Osteocyte (in vitro differentiated cells): ENCODE results near the gene HPS6. TPM values are rescaled to one million over a fixed set of nuclear protein-coding genes. Genes with fewer than 3 reads are reported as not detected.

Experiments
- DNase-seq: peaks from one replicate; pipeline ENCODE4 v3.0.0; 2021; ENCODE audit warnings: mixed read lengths; ENCODE audit not compliant: unreplicated experiment; ENCODE audit errors: extremely low spot score
- H3K27ac Mint-ChIP-seq: one replicate; pipeline ENCODE4 v1.8.0; 2021; ENCODE audit warnings: mild to moderate bottlenecking, mixed read lengths; ENCODE audit not compliant: unreplicated experiment
- H3K27me3 Mint-ChIP-seq: one replicate; pipeline ENCODE4 v1.8.0; 2021; ENCODE audit warnings: mixed read lengths; ENCODE audit not compliant: unreplicated experiment
- H3K36me3 Mint-ChIP-seq: one replicate; pipeline ENCODE4 v1.8.0; 2021; ENCODE audit warnings: mixed read lengths; ENCODE audit not compliant: unreplicated experiment
- H3K4me1 Mint-ChIP-seq: one replicate; pipeline ENCODE4 v1.8.0; 2021; ENCODE audit warnings: mixed read lengths; ENCODE audit not compliant: unreplicated experiment
- H3K4me3 Mint-ChIP-seq: one replicate; pipeline ENCODE4 v1.8.0; 2021; ENCODE audit warnings: mild to moderate bottlenecking, moderate library complexity, mixed read lengths; ENCODE audit not compliant: unreplicated experiment
- H3K9me3 Mint-ChIP-seq: one replicate; pipeline ENCODE4 v1.8.0; 2021; ENCODE audit warnings: mixed read lengths; ENCODE audit not compliant: unreplicated experiment
- CTCF ChIP-seq: fragments of 200-600 bp; sonication (generic); IDR thresholded peaks from 2 replicates; pipeline ENCODE4 v1.5.0; 2021; ENCODE audit warnings: antibody characterized with exemption, mild to moderate bottlenecking, moderate library complexity
- total RNA-seq: library from RNA; stranded (reverse); gene quantifications from 2 replicates; pipeline ENCODE4 v1.2.1, GENCODE V29; 2021

HPS6 gene
- total RNA-seq, 1 donor from 2014 or later = 21.5 TPM

- no peak for DNase-seq
- no peaks in the 10 kb centered on the region for H3K9me3 Mint-ChIP-seq
- TF ChIP-seq CTCF = no peak
- peaks cover 37% of the 10 kb centered on the region for H3K36me3 Mint-ChIP-seq
- H3K27me3 Mint-ChIP-seq = no peaks in the 10 kb centered on the region
- no peak overlapping the region for H3K4me3 Mint-ChIP-seq
- H3K27ac Mint-ChIP-seq = no peak overlapping the region
- H3K4me1 Mint-ChIP-seq = peaks cover 2% of the 10 kb centered on the region
These were observed 41.8 kb downstream of the HPS6 start for GRCh38 chr10:102106998-102107397.

- DNase-seq = no peak
- H3K9me3 Mint-ChIP-seq = no peaks in the 10 kb centered on the region
- H3K4me3 Mint-ChIP-seq = no peak overlapping the region
- peaks cover 38% of the 10 kb centered on the region for H3K36me3 Mint-ChIP-seq
- TF ChIP-seq CTCF = no peak
- no peak overlapping the region for H3K27ac Mint-ChIP-seq
- H3K27me3 Mint-ChIP-seq = no peaks in the 10 kb centered on the region
- peaks cover 19% of the 10 kb centered on the region for H3K4me1 Mint-ChIP-seq
These were observed 44.3 kb downstream of the HPS6 start for GRCh38 chr10:102109166-102110116.

GRCh38 chr10:102111276-102111675, 46.1 kb downstream of the HPS6 start:
- peaks cover 33% of the 10 kb centered on the region for H3K36me3 Mint-ChIP-seq
- no peak overlapping the region for H3K27ac Mint-ChIP-seq
- H3K9me3 Mint-ChIP-seq = no peaks in the 10 kb centered on the region
- peaks cover 35% of the 10 kb centered on the region for H3K4me1 Mint-ChIP-seq
- H3K27me3 Mint-ChIP-seq = no peaks in the 10 kb centered on the region
- DNase-seq = no peak
- no peak overlapping the region for H3K4me3 Mint-ChIP-seq
- TF ChIP-seq CTCF = no peak

GRCh38 chr10:102112210-102112817, 47.2 kb downstream of the HPS6 start:
- no peak for TF ChIP-seq CTCF
- Mint-ChIP-seq H3K4me1 (peaks cover 44% of the 10 kb centered on the region), H3K27me3 (no peaks in the 10 kb centered on the region), H3K36me3 (peaks cover 33% of the 10 kb centered on the region), H3K4me3 (no peak overlapping the region), H3K9me3 (no peaks in the 10 kb centered on the region), H3K27ac (no peak overlapping the region)
- no peak for DNase-seq

- DNase-seq = no peak
- no peak for TF ChIP-seq CTCF
- Mint-ChIP-seq H3K27ac (peak overlapping the region; percentile 88), H3K4me1 (peaks cover 54% of the 10 kb centered on the region), H3K36me3 (peaks cover 31% of the 10 kb centered on the region), H3K4me3 (peak overlapping the region; percentile 87), H3K27me3 (no peaks in the 10 kb centered on the region), H3K9me3 (no peaks in the 10 kb centered on the region)
These were observed 48.3 kb downstream of the HPS6 start for GRCh38 chr10:102113261-102113955.
